Smooth muscle cell (in vitro differentiated cells): ENCODE data around the gene NXF1. TPM values are rescaled to one million over a fixed set of nuclear protein-coding genes. Genes with fewer than 3 reads are reported as not detected.

ENCODE experiments used
- DNase-seq: peaks from one replicate; lab custom pipeline; 2025; ENCODE audit not compliant: unreplicated experiment; lab: John Stamatoyannopoulos, UW
- H2AFZ ChIP-seq: fragments of 200-600 bp; sonication (generic); 2 replicates; pipeline ENCODE4 v1.6.0; 2016; ENCODE audit warnings: antibody characterized with exemption, low read depth, mild to moderate bottlenecking
- H3F3A ChIP-seq: fragments of 200-600 bp; sonication (generic); 2 replicates; pipeline ENCODE4 v1.6.0; 2017; ENCODE audit warnings: antibody characterized with exemption, low read depth
- H3K27ac ChIP-seq: fragments of 200-600 bp; sonication (generic); 2 replicates; pipeline ENCODE4 v1.5.1; 2016; ENCODE audit warnings: low read depth, mild to moderate bottlenecking
- H3K27me3 ChIP-seq: fragments of 200-600 bp; sonication (generic); 2 replicates; pipeline ENCODE4 v1.6.1; 2016; ENCODE audit warnings: low read depth, mild to moderate bottlenecking
- H3K36me3 ChIP-seq: fragments of 200-600 bp; sonication (generic); 2 replicates; pipeline ENCODE4 v1.5.1; 2016; ENCODE audit warnings: low read depth
- H3K4me1 ChIP-seq: fragments of 200-600 bp; sonication (generic); 2 replicates; pipeline ENCODE4 v1.5.1; 2016; ENCODE audit warnings: low read depth
- H3K4me2 ChIP-seq: fragments of 200-600 bp; sonication (generic); 2 replicates; pipeline ENCODE4 v1.6.0; 2016; ENCODE audit warnings: mild to moderate bottlenecking
- H3K4me3 ChIP-seq: fragments of 200-600 bp; sonication (generic); 2 replicates; pipeline ENCODE4 v1.5.1; 2016; ENCODE audit warnings: mild to moderate bottlenecking
- H3K79me2 ChIP-seq: fragments of 200-600 bp; sonication (generic); 2 replicates; pipeline ENCODE4 v1.6.0; 2016; ENCODE audit warnings: low read depth, mild to moderate bottlenecking
- H3K9ac ChIP-seq: fragments of 200-600 bp; sonication (generic); 2 replicates; pipeline ENCODE4 v1.6.0; 2016; ENCODE audit warnings: low read depth
- H3K9me3 ChIP-seq: fragments of 200-600 bp; sonication (generic); replicated peaks from 2 replicates; pipeline ENCODE4 v1.5.1; 2016; ENCODE audit warnings: low read depth
- H4K20me1 ChIP-seq: fragments of 200-600 bp; sonication (generic); 2 replicates; pipeline ENCODE4 v1.6.0; 2016; ENCODE audit warnings: low read depth
- WGBS: methylation state at CpG from one replicate; pipeline ENCODE4 v1.1.7; 2016; ENCODE audit warnings: low lambda C conversion rate; 5-methylcytosine and 5-hydroxymethylcytosine counted together
- polyA plus RNA-seq: library from polyadenylated mRNA; unstranded; fragments of >200 nt; fragmentation: Nextera tagmentation; extraction: Ambion mirVana; gene quantifications from 2 replicates; pipeline ENCODE4 v1.2.1, GENCODE V29; 2016
- total RNA-seq: library from RNA; depleted of rRNA; stranded (reverse); fragments of >200 nt; gene quantifications from 2 replicates; pipeline ENCODE4 v1.2.3, GENCODE V29; 2014
- TF ChIP-seq, protein P1 (sequence below): fragments of 200-600 bp; sonication (generic); IDR thresholded peaks from 2 replicates; pipeline ENCODE4 v1.5.1; 2017; ENCODE audit warnings: borderline replicate concordance, mild to moderate bottlenecking, antibody characterized with exemption; ENCODE audit not compliant: insufficient read depth, poor library complexity, severe bottlenecking

NXF1 gene
- total and polyA plus RNA-seq, 2 experiments from 2014 or later: 33.4 to 46.5 TPM

DNA sequence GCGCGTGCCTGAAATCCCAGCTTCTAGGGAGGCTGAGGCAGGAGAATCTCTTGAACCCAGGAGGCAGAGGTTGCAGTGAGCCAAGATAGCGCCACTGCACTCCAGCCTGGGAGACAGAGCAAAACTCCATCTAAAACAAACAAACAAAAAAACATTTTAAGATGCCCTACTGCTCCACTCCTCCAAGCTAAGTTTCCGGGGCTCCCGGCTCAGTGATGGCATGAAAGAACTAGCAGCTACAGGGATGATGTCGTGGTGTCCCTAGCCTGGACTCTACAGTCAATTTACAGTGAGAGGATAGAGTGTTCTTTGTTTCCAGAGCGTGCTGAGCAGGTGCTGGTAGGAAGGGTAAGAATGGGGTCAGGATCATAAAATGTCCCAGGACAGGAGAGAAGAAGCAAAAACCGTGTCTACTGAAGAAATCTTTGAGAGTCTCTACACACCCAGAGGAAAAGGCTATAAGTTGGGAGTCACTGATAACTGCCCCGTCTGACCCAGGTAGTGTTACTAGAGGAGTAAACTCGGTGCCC, 50.1 kb downstream of the NXF1 start:
- Histone ChIP-seq H2AFZ (no peak overlapping the region), H3K79me2 (peaks cover 21% of the 10 kb centered on the region), H3K9me3 (no peaks in the 10 kb centered on the region), H3K36me3 (no peaks in the 10 kb centered on the region), H3K27ac (no peak overlapping the region), H3K9ac (no peak overlapping the region), H4K20me1 (no peaks in the 10 kb centered on the region), H3K4me3 (no peak overlapping the region), H3K4me2 (no peak overlapping the region), H3F3A (no peaks in the 10 kb centered on the region), H3K27me3 (no peaks in the 10 kb centered on the region), H3K4me1 (no peaks in the 10 kb centered on the region)
- 89% methylated on average over 10 of the region's 10 CpGs for WGBS
- TF ChIP-seq, protein P1, sequence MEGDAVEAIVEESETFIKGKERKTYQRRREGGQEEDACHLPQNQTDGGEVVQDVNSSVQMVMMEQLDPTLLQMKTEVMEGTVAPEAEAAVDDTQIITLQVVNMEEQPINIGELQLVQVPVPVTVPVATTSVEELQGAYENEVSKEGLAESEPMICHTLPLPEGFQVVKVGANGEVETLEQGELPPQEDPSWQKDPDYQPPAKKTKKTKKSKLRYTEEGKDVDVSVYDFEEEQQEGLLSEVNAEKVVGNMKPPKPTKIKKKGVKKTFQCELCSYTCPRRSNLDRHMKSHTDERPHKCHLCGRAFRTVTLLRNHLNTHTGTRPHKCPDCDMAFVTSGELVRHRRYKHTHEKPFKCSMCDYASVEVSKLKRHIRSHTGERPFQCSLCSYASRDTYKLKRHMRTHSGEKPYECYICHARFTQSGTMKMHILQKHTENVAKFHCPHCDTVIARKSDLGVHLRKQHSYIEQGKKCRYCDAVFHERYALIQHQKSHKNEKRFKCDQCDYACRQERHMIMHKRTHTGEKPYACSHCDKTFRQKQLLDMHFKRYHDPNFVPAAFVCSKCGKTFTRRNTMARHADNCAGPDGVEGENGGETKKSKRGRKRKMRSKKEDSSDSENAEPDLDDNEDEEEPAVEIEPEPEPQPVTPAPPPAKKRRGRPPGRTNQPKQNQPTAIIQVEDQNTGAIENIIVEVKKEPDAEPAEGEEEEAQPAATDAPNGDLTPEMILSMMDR: no peak
- no peak for DNase-seq

DNA sequence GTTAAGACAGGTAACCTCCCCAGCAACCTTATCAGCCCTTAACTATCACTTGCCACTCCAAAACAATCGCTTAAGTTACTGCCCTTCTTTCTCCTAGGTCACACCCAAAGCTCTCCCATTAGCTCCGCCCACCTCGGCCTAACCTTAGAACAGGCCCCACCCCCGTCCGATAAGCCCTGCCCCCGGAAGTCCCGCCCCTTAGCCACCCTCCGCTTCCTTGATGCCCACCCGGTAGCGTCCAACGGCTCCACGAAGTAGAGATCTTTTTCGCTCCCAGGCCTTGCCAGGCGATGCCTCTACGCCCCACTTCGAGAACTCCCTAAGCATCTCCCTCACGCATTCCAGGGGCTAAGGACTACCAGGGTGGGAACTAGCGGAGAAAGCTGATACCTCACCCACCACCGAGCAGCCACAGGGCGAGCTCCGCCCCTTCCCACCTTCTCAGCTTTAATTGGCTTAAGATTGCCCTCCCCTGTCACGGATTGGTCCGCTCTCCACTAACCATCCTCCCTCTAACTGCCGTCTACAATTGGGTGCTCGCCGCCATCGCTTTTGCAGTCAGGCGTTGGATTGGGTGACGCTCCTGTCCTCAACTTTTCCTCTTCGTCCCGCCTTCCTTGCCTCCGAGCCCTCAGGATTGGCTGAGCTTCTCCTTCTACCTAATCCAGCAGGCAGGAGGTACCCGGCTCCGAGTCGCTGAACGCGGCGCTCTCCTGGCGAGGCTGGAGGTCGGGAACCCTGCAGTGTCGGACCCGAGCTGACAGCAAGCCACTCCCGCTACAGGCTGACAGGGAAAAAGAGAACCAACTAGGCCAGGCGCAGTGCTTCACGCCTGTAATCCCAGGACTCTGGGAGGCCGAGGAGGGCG, 51.3 kb downstream of the NXF1 start, which contains the start of gene ZBTB3:
ZBTB3 (minus strand) TSS at position 425 of the 868 bp plus-strand sequence. CDS start 496 bp downstream, outside the sequence.
- 1% methylated on average over 46 of the region's 47 CpGs for WGBS
- H3K9ac ChIP-seq: peak within 1 kb of the TSS; percentile 75
- H3K4me3 ChIP-seq: peak within 1 kb of the TSS; percentile 81
- H3K27ac ChIP-seq: peak within 1 kb of the TSS; percentile 73
- no peaks in the 10 kb centered on the region for H3K27me3 ChIP-seq
- peaks cover 21% of the 10 kb centered on the region for H3K79me2 ChIP-seq
- no peaks in the 10 kb centered on the region for H3F3A ChIP-seq
- DNase-seq: peak; percentile 95
- no peaks in the 10 kb centered on the region for H3K4me1 ChIP-seq
- no peaks in the 10 kb centered on the region for H3K9me3 ChIP-seq
- H3K4me2 ChIP-seq: peak within 1 kb of the TSS; percentile 82
- H4K20me1 ChIP-seq: no peaks in the 10 kb centered on the region
- H3K36me3 ChIP-seq: no peaks in the 10 kb centered on the region
- TF ChIP-seq, protein P1: no peak
- peak within 1 kb of the TSS; percentile 97 for H2AFZ ChIP-seq

DNA sequence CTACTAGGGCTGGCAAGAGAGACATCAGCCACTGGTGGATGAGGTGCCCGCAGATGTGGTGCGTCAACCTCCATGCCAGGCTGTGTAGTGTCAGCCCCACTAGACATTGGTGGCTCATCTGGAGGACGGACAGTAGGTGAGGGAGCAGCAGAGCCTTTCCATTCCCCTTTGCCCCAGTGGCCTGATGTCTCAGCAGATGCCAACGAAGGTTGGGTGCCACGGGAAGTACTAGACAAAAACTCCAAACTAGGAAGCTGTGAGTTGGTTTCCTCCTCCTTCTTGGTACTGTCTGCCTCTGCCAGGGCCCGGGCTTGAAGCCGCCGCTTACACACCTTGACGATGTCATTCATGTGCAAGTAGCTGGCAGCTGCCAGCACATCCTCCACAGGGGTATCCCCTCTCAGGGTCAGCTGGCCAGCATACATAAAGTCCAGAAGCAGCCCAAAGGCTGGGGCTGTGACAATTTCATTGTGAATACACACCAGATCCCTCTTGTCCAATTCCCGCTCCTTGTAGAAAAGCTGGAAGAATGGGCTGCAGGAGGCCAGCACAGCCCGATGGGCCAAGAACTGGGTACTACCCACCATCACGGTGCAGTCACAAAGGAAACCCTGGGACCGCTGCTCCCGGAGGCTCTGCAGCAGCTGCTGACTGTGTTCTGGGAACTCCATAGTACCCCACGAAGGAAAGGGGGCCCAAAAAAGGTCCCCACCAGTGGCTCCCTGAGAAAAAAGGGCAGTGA, 52.1 kb downstream of the NXF1 start:
- H3F3A ChIP-seq: peaks cover 2% of the 10 kb centered on the region
- no peak overlapping the region for H3K9ac ChIP-seq
- peak overlapping the region; percentile 82 for H3K4me2 ChIP-seq
- H3K4me3 ChIP-seq: peak overlapping the region; percentile 81
- no peaks in the 10 kb centered on the region for H3K9me3 ChIP-seq
- TF ChIP-seq, protein P1: no peak
- peaks cover 21% of the 10 kb centered on the region for H3K79me2 ChIP-seq
- H3K36me3 ChIP-seq: no peaks in the 10 kb centered on the region
- H3K27me3 ChIP-seq: no peaks in the 10 kb centered on the region
- WGBS: 92% methylated on average over 15 of the region's 15 CpGs
- no peak overlapping the region for H3K27ac ChIP-seq
- no peak for DNase-seq
- H2AFZ ChIP-seq: peak overlapping the region; percentile 97
- no peaks in the 10 kb centered on the region for H3K4me1 ChIP-seq
- no peaks in the 10 kb centered on the region for H4K20me1 ChIP-seq
